IMR-90 (cell line): ENCODE results near the gene SPSB2. TPM values are rescaled to one million over a fixed set of nuclear protein-coding genes. Genes with fewer than 3 reads are reported as not detected.
A peak's percentile ranks its signal among the peaks of the same experiment; 100 is the strongest.

Source experiments
- ATAC-seq: fragments of 200-7000 bp; cut with Tn5 transposase; 2 replicates; pipeline ENCODE4 v1.9.1; 2020; ENCODE audit warnings: low read depth, mild to moderate bottlenecking, moderate library complexity
- BruUV-seq: library from RNA; stranded (reverse); fragments of 400-500 nt; replicated peaks from 2 replicates; lab custom pipeline; 2021; lab: Mats Ljungman, UMichigan
- CTCF ChIA-PET: fragments of 300-600 bp; formaldehyde crosslinking; extraction: SDS; loops from one replicate; lab custom pipeline; 2021; ENCODE audit warnings: antibody characterized with exemption; lab: Yijun Ruan, JAX
- POLR2A ChIA-PET: fragments of 300-600 bp; sonication (Branson Sonifier 250); formaldehyde crosslinking; loops from one replicate; lab custom pipeline; 2022; ENCODE audit warnings: antibody characterized with exemption; ENCODE audit not compliant: unreplicated experiment; lab: Charles Lee
- DNase-seq: peaks from one replicate; pipeline ENCODE4 v3.0.0; 2013
- H2AFZ ChIP-seq: replicated peaks from 2 replicates; pipeline ENCODE3; 2013; ENCODE audit warnings: low read length, mild to moderate bottlenecking; ENCODE audit not compliant: poor library complexity
- H2AK5ac ChIP-seq: 2 replicates; pipeline ENCODE4 v1.6.1; 2013; ENCODE audit warnings: low read depth, low read length, inconsistent platforms
- H2AK9ac ChIP-seq: replicated peaks from 2 replicates; pipeline ENCODE3; 2013; ENCODE audit warnings: mild to moderate bottlenecking, low read depth, low read length, moderate library complexity; ENCODE audit not compliant: poor library complexity
- H2BK120ac ChIP-seq: 2 replicates; pipeline ENCODE4 v1.6.1; 2013; ENCODE audit warnings: low read depth, low read length, inconsistent platforms
- H2BK15ac ChIP-seq: 3 replicates; pipeline ENCODE4 v1.6.1; 2013; ENCODE audit warnings: low read depth, low read length, inconsistent platforms
- H2BK20ac ChIP-seq: 2 replicates; pipeline ENCODE4 v1.6.1; 2013; ENCODE audit warnings: low read depth, mild to moderate bottlenecking, inconsistent platforms, low read length, moderate library complexity
- H2BK5ac ChIP-seq: 2 replicates; pipeline ENCODE4 v1.6.1; 2013; ENCODE audit warnings: mild to moderate bottlenecking, low read depth, low read length, inconsistent platforms; ENCODE audit not compliant: poor library complexity, severe bottlenecking
- H3K14ac ChIP-seq: replicated peaks from 2 replicates; pipeline ENCODE4 v1.6.1; 2013; ENCODE audit warnings: low read depth, low read length, inconsistent platforms
- H3K18ac ChIP-seq: 2 replicates; pipeline ENCODE4 v1.6.1; 2013; ENCODE audit warnings: low read depth, low read length, control low read depth
- H3K23ac ChIP-seq: 2 replicates; pipeline ENCODE4 v1.6.1; 2013; ENCODE audit warnings: low read depth, low read length, inconsistent platforms
- H3K27ac ChIP-seq: 2 replicates; pipeline ENCODE4 v1.5.1; 2013; ENCODE audit warnings: mild to moderate bottlenecking, control low read depth, low read length; ENCODE audit not compliant: insufficient read depth
- H3K27me3 ChIP-seq: 2 replicates; pipeline ENCODE4 v1.6.1; 2013; ENCODE audit warnings: low read length; ENCODE audit not compliant: control insufficient read depth, insufficient read depth
- H3K36me3 ChIP-seq: 2 replicates; pipeline ENCODE4 v1.6.1; 2013; ENCODE audit warnings: low read length, mixed read lengths; ENCODE audit not compliant: control insufficient read depth, insufficient read depth
- H3K4ac ChIP-seq: 2 replicates; pipeline ENCODE4 v1.6.1; 2013; ENCODE audit warnings: low read depth, low read length, inconsistent platforms
- H3K4me1 ChIP-seq: 2 replicates; pipeline ENCODE4 v1.6.1; 2013; ENCODE audit warnings: low read length, mixed read lengths; ENCODE audit not compliant: control insufficient read depth, insufficient read depth
- H3K4me2 ChIP-seq: 2 replicates; pipeline ENCODE4 v1.6.1; 2013; ENCODE audit warnings: low read depth, mild to moderate bottlenecking, control low read depth, low read length, moderate library complexity
- H3K4me3 ChIP-seq: 2 replicates; pipeline ENCODE4 v1.5.1; 2013; ENCODE audit warnings: low read depth, mild to moderate bottlenecking, control low read depth, low read length, moderate library complexity; ENCODE audit not compliant: insufficient read depth
- H3K56ac ChIP-seq: 2 replicates; pipeline ENCODE4 v1.6.1; 2013; ENCODE audit warnings: low read length, inconsistent platforms; ENCODE audit not compliant: insufficient read depth; ENCODE audit errors: extremely low read depth
- H3K79me1 ChIP-seq, 2 experiments: 2 replicates each; pipeline ENCODE4 v1.6.1; 2013; ENCODE audit warnings: low read length in 2 of 2, inconsistent platforms in 1 of 2, low read depth in 1 of 2
- H3K9ac ChIP-seq: 2 replicates; pipeline ENCODE4 v1.6.1; 2013; ENCODE audit warnings: low read depth, low read length, control low read depth
- H3K9me1 ChIP-seq: 2 replicates; pipeline ENCODE4 v1.6.1; 2013; ENCODE audit warnings: low read length, inconsistent platforms; ENCODE audit not compliant: insufficient read depth
- H3K9me3 ChIP-seq: 2 replicates; pipeline ENCODE4 v1.6.1; 2013; ENCODE audit warnings: low read length; ENCODE audit not compliant: control insufficient read depth, insufficient read depth
- H4K20me1 ChIP-seq: 2 replicates; pipeline ENCODE4 v1.6.1; 2013; ENCODE audit warnings: low read length, inconsistent platforms; ENCODE audit not compliant: insufficient read depth
- H4K5ac ChIP-seq: 2 replicates; pipeline ENCODE4 v1.6.1; 2013; ENCODE audit warnings: mild to moderate bottlenecking, low read depth, low read length, control low read depth
- H4K8ac ChIP-seq, 2 experiments: 2 replicates each; pipeline ENCODE4 v1.6.1; 2013; ENCODE audit warnings: low read depth in 2 of 2, low read length in 2 of 2, control low read depth in 1 of 2, inconsistent platforms in 1 of 2
- H4K91ac ChIP-seq: 2 replicates; pipeline ENCODE4 v1.6.1; 2013; ENCODE audit warnings: low read depth, low read length, inconsistent platforms; ENCODE audit not compliant: insufficient read depth
- BHLHE40 ChIP-seq: fragments of 150-350 bp; IDR thresholded peaks from 2 replicates; pipeline ENCODE4 v1.6.1; 2016; ENCODE audit warnings: mild to moderate bottlenecking, low read depth, low read length
- CEBPB ChIP-seq: IDR thresholded peaks from 2 replicates; pipeline ENCODE4 v1.6.1; 2012; ENCODE audit warnings: low read depth, low read length, improper control_type of control experiment
- CHD1 ChIP-seq: IDR thresholded peaks from 2 replicates; pipeline ENCODE4 v1.6.1; 2012; ENCODE audit warnings: low read depth, low read length, improper control_type of control experiment
- CTCF ChIP-seq: conservative IDR thresholded peaks from 2 replicates; pipeline ENCODE4 v1.5.1; 2012; ENCODE audit warnings: mild to moderate bottlenecking, low read depth, low read length, improper control_type of control experiment
- FOS ChIP-seq: fragments of 150-350 bp; IDR thresholded peaks from 2 replicates; pipeline ENCODE4 v1.6.1; 2016; ENCODE audit warnings: low read depth, low read length
- MAFK ChIP-seq: IDR thresholded peaks from 2 replicates; pipeline ENCODE4 v1.6.1; 2012; ENCODE audit warnings: low read depth, low read length, improper control_type of control experiment
- MAZ ChIP-seq: IDR thresholded peaks from 2 replicates; pipeline ENCODE4 v1.6.1; 2012; ENCODE audit warnings: low read depth, mild to moderate bottlenecking, low read length, improper control_type of control experiment, moderate library complexity, borderline replicate concordance
- MXI1 ChIP-seq: IDR thresholded peaks from 2 replicates; pipeline ENCODE4 v1.6.1; 2012; ENCODE audit warnings: low read depth, mild to moderate bottlenecking, low read length, moderate library complexity, borderline replicate concordance
- NFE2L2 ChIP-seq: fragments of 150-350 bp; IDR thresholded peaks from 2 replicates; pipeline ENCODE4 v1.6.1; 2016; ENCODE audit warnings: low read depth, mild to moderate bottlenecking, low read length
- POLR2A ChIP-seq: IDR thresholded peaks from 2 replicates; pipeline ENCODE4 v1.6.1; 2012; ENCODE audit warnings: mild to moderate bottlenecking, low read depth, low read length
- RAD21 ChIP-seq: IDR thresholded peaks from 2 replicates; pipeline ENCODE4 v1.6.1; 2012; ENCODE audit warnings: low read length, improper control_type of control experiment
- RCOR1 ChIP-seq: IDR thresholded peaks from 2 replicates; pipeline ENCODE4 v1.6.1; 2012; ENCODE audit warnings: mild to moderate bottlenecking, low read length, improper control_type of control experiment; ENCODE audit not compliant: insufficient replicate concordance
- RFX5 ChIP-seq: IDR thresholded peaks from 2 replicates; pipeline ENCODE4 v1.8.0; 2012; ENCODE audit warnings: low read depth, mild to moderate bottlenecking, low read length, moderate library complexity
- SMC3 ChIP-seq: fragments of 150-350 bp; IDR thresholded peaks from 2 replicates; pipeline ENCODE4 v1.6.1; 2016; ENCODE audit warnings: low read depth, mild to moderate bottlenecking, antibody characterized with exemption, low read length, moderate library complexity
- USF2 ChIP-seq: fragments of 150-350 bp; IDR thresholded peaks from 2 replicates; pipeline ENCODE4 v1.6.1; 2017; ENCODE audit warnings: mild to moderate bottlenecking, antibody characterized with exemption, low read length, low read depth
- whole genome bisulfite sequencing, 2 experiments: methylation state at CpG; one replicate each; pipeline versions ENCODE4 v1.1.5 to v1.1.7; 2013; ENCODE audit warnings: missing lambda C conversion rate in 2 of 2; ENCODE audit not compliant: insufficient read length in 1 of 2; ENCODE audit errors: extremely low coverage in 2 of 2; 5-methylcytosine and 5-hydroxymethylcytosine counted together
- dilution Hi-C: fragments of 300-500 bp; cut with HindIII; formaldehyde crosslinking; loops from one replicate; pipeline ENCODE4 v1.14.3; 2018; ENCODE audit warnings: low sequenced_read_pairs; ENCODE audit not compliant: unreplicated experiment
- in situ Hi-C: fragments of 300-500 bp; cut with MboI; formaldehyde crosslinking; loops from 3 replicates; pipeline ENCODE4 v1.14.3; 2019; ENCODE audit warnings: low sequenced_read_pairs, inconsistent platforms, mixed read lengths
- intact Hi-C: fragments of 100-400 bp; cut with micrococcal nuclease; formaldehyde crosslinking; loops from 2 replicates; pipeline ENCODE4 v1.10.0; 2022
- polyA plus RNA-seq, 3 experiments: library from polyadenylated mRNA; depleted of rRNA; stranded (reverse); fragments of >200 nt; gene quantifications; 2 replicates each; pipeline ENCODE4 v1.2.3, GENCODE V29; 2012; ENCODE audit warnings: low replicate concordance in 1 of 3
- total RNA-seq: library from RNA; depleted of rRNA; stranded (reverse); fragments of >200 nt; gene quantifications from 2 replicates; pipeline ENCODE4 v1.2.3, GENCODE V29; 2012

Gene SPSB2
- total and polyA plus RNA-seq, 2 of the 4 experiments (the other 2 are of a cell fraction), result 1.3 to 4.1 TPM

GRCh38 chr12:6917491-6918231 lies 44.6 kb upstream of the SPSB2 start:
- Histone ChIP-seq H3K36me3 (peaks cover 44% of the 10 kb centered on the region), H3K4me3 (no peak overlapping the region), H4K20me1 (0 out of 2 replicates have a peak, but pooled peaks cover 6% of the 10 kb centered on the region), H2AK5ac (peak overlapping the region; percentile 64; the same call in 1 of the 2 replicates), H4K91ac (peak overlapping the region; percentile 32; the same call in 1 of the 2 replicates), H2BK120ac (no peak overlapping the region; the same call in 1 of the 2 replicates), H2BK20ac (no peak overlapping the region), H4K5ac (no peak overlapping the region), H3K79me1 (peaks cover 37 to 41% of the 10 kb centered on the region in 2 experiments), H3K27me3 (no peaks in the 10 kb centered on the region), H3K18ac (no peak overlapping the region), H3K9ac (no peak overlapping the region), H3K14ac (0 out of 2 replicates have a peak overlapping the region, but pooled peaks have one; percentile 67), H3K4me1 (peaks cover 23% of the 10 kb centered on the region), H3K56ac (no peak overlapping the region), H2BK5ac (no peak overlapping the region), H2AK9ac (peak overlapping the region; percentile 86), H3K4ac (peak overlapping the region; percentile 39), H2BK15ac (no peak overlapping the region), H3K23ac (peak overlapping the region; percentile 68; the same call in 1 of the 2 replicates), H3K4me2 (no peak overlapping the region), H2AFZ (peak overlapping the region; percentile 83), H3K27ac (no peak overlapping the region), H3K9me1 (peaks cover 8% of the 10 kb centered on the region; the same call in 1 of the 2 replicates), H3K9me3 (no peaks in the 10 kb centered on the region), H4K8ac (peak overlapping the region in 1 of 2 experiments; percentile 53; a peak in 1 of 4 replicates)
- BruUV-seq, result no TSS peak
- CTCF ChIA-PET, result no interaction called here
- intact Hi-C loops, result no loop called here
- DNase-seq (peak; percentile 65), ATAC-seq (no peak)
- dilution Hi-C loops, result no loop called here
- in situ Hi-C loops, result no loop called here
- POLR2A ChIA-PET, result no interaction called here
- WGBS, 2 experiments, result 50 to 100% methylated on average over 1 to 2 of the region's 14 CpGs
- TF ChIP-seq CHD1 (no peak), CTCF (no peak), SMC3 (no peak), RAD21 (no peak), BHLHE40 (no peak), MXI1 (no peak), RCOR1 (no peak), RFX5 (no peak), FOS (no peak), MAFK (no peak), NFE2L2 (no peak), POLR2A (no peak), USF2 (no peak), CEBPB (no peak), MAZ (no peak)
